Mammary epithelial cell (primary cell): ENCODE results near the gene ANKMY2.

ENCODE experiments used
- CTCF ChIP-seq, 2 donors: IDR thresholded peaks in 1 of 2; conservative IDR thresholded peaks in 1 of 2; 2 replicates each; pipeline ENCODE4 v1.5.1; 2011 to 2012; ENCODE audit warnings: inconsistent platforms in 2 of 2, low read length in 2 of 2, mild to moderate bottlenecking in 2 of 2, control low read depth in 1 of 2, low read depth in 1 of 2; ENCODE audit not compliant: insufficient read depth in 1 of 2; ENCODE audit errors: extremely low read depth in 1 of 2
- EZH2 ChIP-seq: IDR thresholded peaks from 2 replicates; pipeline ENCODE4 v1.6.1; 2012; ENCODE audit warnings: low read length, inconsistent platforms, borderline replicate concordance

- TF ChIP-seq CTCF (conservative IDR thresholded peaks at IDR 0.05 in 1 of 2, IDR thresholded peaks at IDR 0.05 in 1 of 2; ENCODE audit: extremely low read depth in 1 of 2, insufficient read depth in 1 of 2, low read depth in 1 of 2, low read length in 2 of 2) = peak; percentile 69 to 70
- TF ChIP-seq EZH2 = no peak
These were observed 80.6 kb downstream of the ANKMY2 start for GRCh38 chr7:16564909-16565426.
